ENCODE data around the gene HLA-DQA1.
"Not testable (repeated sequence)": the region's sequence is repeated elsewhere in the genome, so short reads cannot be mapped to it uniquely, and the experiment has no call there.

Gene HLA-DQA1

GRCh38 chr6:32622545-32623401, 14.4 kb upstream of the HLA-DQA1 start:
- DNase-seq: no peak

GRCh38 chr6:32623693-32624092, 13.5 kb upstream of the HLA-DQA1 start:
- DNase-seq: no peak

- no peak for DNase-seq
Observed at GRCh38 chr6:32624565-32624964, 12.6 kb upstream of the HLA-DQA1 start.

GRCh38 chr6:32625137-32625536, 12.1 kb upstream of the HLA-DQA1 start:
- no peak for DNase-seq

- DNase-seq: no peak
Observed at GRCh38 chr6:32627249-32627648, 10.0 kb upstream of the HLA-DQA1 start.

GRCh38 chr6:32627831-32628230, 9.4 kb upstream of the HLA-DQA1 start:
- DNase-seq: no peak

- DNase-seq: not testable (repeated sequence)
Observed at GRCh38 chr6:32629793-32630192, 7.4 kb upstream of the HLA-DQA1 start.

- DNase-seq: no peak
Observed at GRCh38 chr6:32635526-32636123, 1.6 kb upstream of the HLA-DQA1 start.

GRCh38 chr6:32637883-32638282, 677 bp downstream of the HLA-DQA1 start:
- DNase-seq: no peak

- no peak for DNase-seq
Observed at GRCh38 chr6:32638532-32639219, 1.5 kb downstream of the HLA-DQA1 start.

- DNase-seq: no peak
Observed at GRCh38 chr6:32639440-32640394, 2.5 kb downstream of the HLA-DQA1 start.

GRCh38 chr6:32641122-32641521, 3.9 kb downstream of the HLA-DQA1 start:
- no peak for DNase-seq

- DNase-seq: not testable (repeated sequence)
Observed at GRCh38 chr6:32641785-32642719, 4.8 kb downstream of the HLA-DQA1 start.

GRCh38 chr6:32642720-32643106, 5.5 kb downstream of the HLA-DQA1 start:
- DNase-seq: no peak

- DNase-seq: no peak
Observed at GRCh38 chr6:32643904-32644303, 6.7 kb downstream of the HLA-DQA1 start.

GRCh38 chr6:32645047-32645703, 8.0 kb downstream of the HLA-DQA1 start:
- DNase-seq: no peak

- DNase-seq: no peak
Observed at GRCh38 chr6:32655203-32655710, 18.1 kb downstream of the HLA-DQA1 start.

GRCh38 chr6:32657329-32657728, 20.1 kb downstream of the HLA-DQA1 start:
- DNase-seq: not testable (repeated sequence)

GRCh38 chr6:32657819-32658218, 20.6 kb downstream of the HLA-DQA1 start:
- not testable (repeated sequence) for DNase-seq

GRCh38 chr6:32658268-32658897, 21.2 kb downstream of the HLA-DQA1 start:
- DNase-seq: no peak
